ENCODE results near the gene CDH6. TPM values are rescaled to one million over a fixed set of nuclear protein-coding genes. Genes with fewer than 3 reads are reported as not detected.

The CDH6 gene
- total and polyA plus RNA-seq, 2 of the 13 experiments (the other 11 are each of a cell fraction or from before 2014, with no cell fraction given): not detected

DNA sequence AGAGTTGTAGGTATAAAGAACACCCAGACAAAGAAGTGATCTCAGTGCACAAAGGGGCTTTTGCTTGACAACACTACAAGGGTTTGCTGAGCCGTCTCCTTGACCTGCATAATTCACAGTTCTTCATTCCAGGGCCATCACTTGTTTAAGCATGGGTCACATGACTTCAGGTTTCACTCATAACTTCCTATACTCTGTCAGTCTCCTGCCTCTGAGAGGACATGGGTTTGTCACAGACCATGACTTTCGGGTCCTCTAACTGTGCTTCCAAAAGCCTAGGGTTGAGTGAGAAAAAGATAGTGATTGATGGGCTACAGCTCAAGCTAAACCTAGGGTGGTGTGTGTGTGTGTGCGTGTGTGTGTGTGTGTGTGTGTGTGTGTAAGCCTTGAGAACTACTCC, 166.4 kb downstream of the CDH6 start:
- no peak overlapping the region for H3K9ac ChIP-seq (ENCODE audit: insufficient read depth, low read depth, low read length)
- intact Hi-C loops (cut with micrococcal nuclease; ENCODE audit: unreplicated experiment) (no loop called here), in situ Hi-C loops (cut with HindIII; ENCODE audit: extremely low pct_ligation_motif_present, low pct_unique_long_range_greater_than_20kb) (no loop called here)
- BruUV-seq (replicated peaks): no TSS peak
- no peaks in the 10 kb centered on the region for H4K20me1 ChIP-seq (ENCODE audit: insufficient read depth, low read length)
- H3K4me1 ChIP-seq (ENCODE audit: insufficient read depth, low read length): no peaks in the 10 kb centered on the region
- ChIA-PET CTCF (ENCODE audit: low intra/inter-chr PET ratio, low total read pairs) (no interaction called here), POLR2A (no interaction called here)
- no peak overlapping the region for H3K4me3 ChIP-seq (replicated peaks in 1 of 3; ENCODE audit: insufficient read depth in 1 of 3, low read depth in 2 of 3, low read length in 3 of 3)
- TF ChIP-seq ZNF205 (CRISPR knock-in tag; IDR thresholded peaks at IDR 0.05) (no peak), ATF1 (CRISPR knock-in tag; IDR thresholded peaks at IDR 0.05) (no peak), ZNF234 (CRISPR knock-in tag; conservative IDR thresholded peaks at IDR 0.05) (no peak), CHCHD3 (CRISPR knock-in tag; IDR thresholded peaks at IDR 0.05) (no peak), MLLT10 (CRISPR knock-in tag; IDR thresholded peaks at IDR 0.05) (no peak)
- TF ChIP-seq, protein P1, sequence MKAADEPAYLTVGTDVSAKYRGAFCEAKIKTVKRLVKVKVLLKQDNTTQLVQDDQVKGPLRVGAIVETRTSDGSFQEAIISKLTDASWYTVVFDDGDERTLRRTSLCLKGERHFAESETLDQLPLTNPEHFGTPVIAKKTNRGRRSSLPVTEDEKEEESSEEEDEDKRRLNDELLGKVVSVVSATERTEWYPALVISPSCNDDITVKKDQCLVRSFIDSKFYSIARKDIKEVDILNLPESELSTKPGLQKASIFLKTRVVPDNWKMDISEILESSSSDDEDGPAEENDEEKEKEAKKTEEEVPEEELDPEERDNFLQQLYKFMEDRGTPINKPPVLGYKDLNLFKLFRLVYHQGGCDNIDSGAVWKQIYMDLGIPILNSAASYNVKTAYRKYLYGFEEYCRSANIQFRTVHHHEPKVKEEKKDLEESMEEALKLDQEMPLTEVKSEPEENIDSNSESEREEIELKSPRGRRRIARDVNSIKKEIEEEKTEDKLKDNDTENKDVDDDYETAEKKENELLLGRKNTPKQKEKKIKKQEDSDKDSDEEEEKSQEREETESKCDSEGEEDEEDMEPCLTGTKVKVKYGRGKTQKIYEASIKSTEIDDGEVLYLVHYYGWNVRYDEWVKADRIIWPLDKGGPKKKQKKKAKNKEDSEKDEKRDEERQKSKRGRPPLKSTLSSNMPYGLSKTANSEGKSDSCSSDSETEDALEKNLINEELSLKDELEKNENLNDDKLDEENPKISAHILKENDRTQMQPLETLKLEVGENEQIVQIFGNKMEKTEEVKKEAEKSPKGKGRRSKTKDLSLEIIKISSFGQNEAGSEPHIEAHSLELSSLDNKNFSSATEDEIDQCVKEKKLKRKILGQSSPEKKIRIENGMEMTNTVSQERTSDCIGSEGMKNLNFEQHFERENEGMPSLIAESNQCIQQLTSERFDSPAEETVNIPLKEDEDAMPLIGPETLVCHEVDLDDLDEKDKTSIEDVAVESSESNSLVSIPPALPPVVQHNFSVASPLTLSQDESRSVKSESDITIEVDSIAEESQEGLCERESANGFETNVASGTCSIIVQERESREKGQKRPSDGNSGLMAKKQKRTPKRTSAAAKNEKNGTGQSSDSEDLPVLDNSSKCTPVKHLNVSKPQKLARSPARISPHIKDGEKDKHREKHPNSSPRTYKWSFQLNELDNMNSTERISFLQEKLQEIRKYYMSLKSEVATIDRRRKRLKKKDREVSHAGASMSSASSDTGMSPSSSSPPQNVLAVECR (CRISPR knock-in tag; IDR thresholded peaks at IDR 0.05; ENCODE audit: borderline replicate concordance): no peak
- no peaks in the 10 kb centered on the region for H3K36me3 ChIP-seq (replicated peaks in 1 of 2; ENCODE audit: control insufficient read depth in 1 of 2, insufficient read depth in 2 of 2, low read length in 2 of 2)
- FAIRE-seq (no peak), DNase-seq (ENCODE audit: low spot score) (no peak), ATAC-seq (no peak)
- H3K27ac ChIP-seq (ENCODE audit: extremely low read length, insufficient read depth, low read length): no peak overlapping the region
- H3K27me3 ChIP-seq (ENCODE audit: control insufficient read depth in 1 of 2, insufficient read depth in 2 of 2, low read length in 2 of 2): no peaks in the 10 kb centered on the region
- H3K9me3 ChIP-seq (ENCODE audit: low read length): peaks cover 10% of the 10 kb centered on the region; the same call in 1 of the 2 replicates
- 0% methylated on average over 3 of the region's 3 CpGs for WGBS (ENCODE audit: low lambda C conversion rate)
- H3K79me2 ChIP-seq (ENCODE audit: insufficient read depth, low read length): no peaks in the 10 kb centered on the region
- no peak overlapping the region for H2AFZ ChIP-seq (ENCODE audit: low read length)
- H3K4me2 ChIP-seq (ENCODE audit: low read depth, low read length): no peak overlapping the region
